Mesothelial cell of epicardium (in vitro differentiated cells): Measurements from ENCODE around the gene MYO1D. TPM values are rescaled to one million over a fixed set of nuclear protein-coding genes. Genes with fewer than 3 reads are reported as not detected.
A peak's percentile ranks its signal among the peaks of the same experiment; 100 is the strongest.

Experiments used
- DNase-seq, 2 experiments: peaks; one replicate each; pipeline ENCODE4 v3.0.0; 2021; ENCODE audit warnings: low spot score in 2 of 2; ENCODE audit not compliant: unreplicated experiment in 2 of 2
- H3K27ac Mint-ChIP-seq: 2 replicates; pipeline ENCODE4 v1.8.0; 2021; ENCODE audit warnings: mixed read lengths
- H3K27me3 Mint-ChIP-seq: 2 replicates; pipeline ENCODE4 v1.8.0; 2021; ENCODE audit warnings: low read depth, mixed read lengths
- H3K36me3 Mint-ChIP-seq: 2 replicates; pipeline ENCODE4 v1.8.0; 2021; ENCODE audit warnings: mixed read lengths
- H3K4me1 Mint-ChIP-seq: 2 replicates; pipeline ENCODE4 v1.8.0; 2021; ENCODE audit warnings: mixed read lengths
- H3K4me3 Mint-ChIP-seq: 2 replicates; pipeline ENCODE4 v1.8.0; 2021; ENCODE audit warnings: mild to moderate bottlenecking, moderate library complexity, mixed read lengths
- H3K9me3 Mint-ChIP-seq: 2 replicates; pipeline ENCODE4 v1.8.0; 2021; ENCODE audit warnings: mixed read lengths
- CTCF ChIP-seq: fragments of 200-600 bp; sonication (generic); IDR thresholded peaks from one replicate; pipeline ENCODE4 v1.5.0; 2021; ENCODE audit warnings: antibody characterized with exemption; ENCODE audit not compliant: unreplicated experiment
- total RNA-seq: library from RNA; stranded (reverse); gene quantifications from 3 replicates; pipeline ENCODE4 v1.2.1, GENCODE V29; 2021

Gene MYO1D
- total RNA-seq, 1 donor from 2014 or later, result 48.6 TPM

- DNase-seq, result no peak
- Mint-ChIP-seq H3K9me3 (no peaks in the 10 kb centered on the region), H3K27ac (peak overlapping the region; percentile 12), H3K4me3 (no peak overlapping the region), H3K4me1 (peaks cover 2% of the 10 kb centered on the region), H3K27me3 (no peaks in the 10 kb centered on the region), H3K36me3 (peaks cover 6% of the 10 kb centered on the region)
- TF ChIP-seq CTCF, result no peak
Measured at GRCh38 chr17:32496395-32497073, 380.4 kb downstream of the MYO1D start.

- Mint-ChIP-seq H3K4me1 (peaks cover 2% of the 10 kb centered on the region), H3K27ac (no peak overlapping the region), H3K27me3 (no peaks in the 10 kb centered on the region), H3K36me3 (peaks cover 2% of the 10 kb centered on the region), H3K9me3 (no peaks in the 10 kb centered on the region), H3K4me3 (no peak overlapping the region)
- DNase-seq, result no peak
- TF ChIP-seq CTCF, result no peak
Measured at GRCh38 chr17:32495359-32496231, 381.3 kb downstream of the MYO1D start.

- no peak for TF ChIP-seq CTCF
- no peak for DNase-seq
- Mint-ChIP-seq H3K36me3 (no peaks in the 10 kb centered on the region), H3K27me3 (no peaks in the 10 kb centered on the region), H3K9me3 (no peaks in the 10 kb centered on the region), H3K4me1 (peaks cover 2% of the 10 kb centered on the region), H3K4me3 (no peak overlapping the region), H3K27ac (no peak overlapping the region)
Measured at GRCh38 chr17:32494621-32495358, 382.1 kb downstream of the MYO1D start.

GRCh38 chr17:32493976-32494513, 382.9 kb downstream of the MYO1D start:
- TF ChIP-seq CTCF, result no peak
- Mint-ChIP-seq H3K36me3 (peaks cover 3% of the 10 kb centered on the region), H3K4me3 (no peak overlapping the region), H3K4me1 (peaks cover 2% of the 10 kb centered on the region), H3K9me3 (no peaks in the 10 kb centered on the region), H3K27me3 (no peaks in the 10 kb centered on the region), H3K27ac (no peak overlapping the region)
- DNase-seq, result no peak

GRCh38 chr17:32493571-32493970, 383.4 kb downstream of the MYO1D start:
- Mint-ChIP-seq H3K4me1 (peaks cover 2% of the 10 kb centered on the region), H3K9me3 (no peaks in the 10 kb centered on the region), H3K27ac (no peak overlapping the region), H3K4me3 (no peak overlapping the region), H3K36me3 (peaks cover 3% of the 10 kb centered on the region), H3K27me3 (no peaks in the 10 kb centered on the region)
- no peak for TF ChIP-seq CTCF
- DNase-seq, result no peak
